ENCODE results near the gene CASTOR2.

CASTOR2 gene

GRCh38 chr7:75055155-75055554 is 90.7 kb downstream of the CASTOR2 start:
- Histone ChIP-seq H4K20me1 (ENCODE audit: insufficient read depth, low read length, poor library complexity, severe bottlenecking) (no peaks in the 10 kb centered on the region), H3K79me2 (ENCODE audit: insufficient read depth, low read length) (no peaks in the 10 kb centered on the region), H3K4me3 (ENCODE audit: low read length, poor library complexity, severe bottlenecking) (no peak overlapping the region), H3K9ac (ENCODE audit: low read depth, low read length, poor library complexity, severe bottlenecking) (no peak overlapping the region), H3K4me1 (ENCODE audit: insufficient read depth, low read length, poor library complexity, severe bottlenecking) (no peaks in the 10 kb centered on the region), H3K9me2 (replicated peaks; ENCODE audit: low read depth, low read length) (no peaks in the 10 kb centered on the region), H3F3A (ENCODE audit: low read depth) (no peaks in the 10 kb centered on the region), H3K4me2 (ENCODE audit: low read depth, low read length, poor library complexity, severe bottlenecking) (no peak overlapping the region), H3K36me3 (ENCODE audit: insufficient read depth, low read length) (peaks cover 77% of the 10 kb centered on the region), H2AFZ (ENCODE audit: low read length) (no peak overlapping the region), H3K27me3 (ENCODE audit: insufficient read depth, low read length, poor library complexity, severe bottlenecking) (no peaks in the 10 kb centered on the region), H3K9me3 (ENCODE audit: insufficient read depth, low read depth, low read length) (no peaks in the 10 kb centered on the region)
- TF ChIP-seq EZH2phosphoT487 (IDR thresholded peaks at IDR 0.05; ENCODE audit: borderline replicate concordance), result no peak
- TF ChIP-seq CTCF (conservative IDR thresholded peaks at IDR 0.05; ENCODE audit: low read length), result no peak

GRCh38 chr7:75055830-75056772 is 91.6 kb downstream of the CASTOR2 start:
- Histone ChIP-seq H2AFZ (ENCODE audit: low read length) (no peak overlapping the region), H3K27me3 (ENCODE audit: insufficient read depth, low read length, poor library complexity, severe bottlenecking) (no peaks in the 10 kb centered on the region), H3K4me2 (ENCODE audit: low read depth, low read length, poor library complexity, severe bottlenecking) (no peak overlapping the region), H3K9ac (ENCODE audit: low read depth, low read length, poor library complexity, severe bottlenecking) (no peak overlapping the region), H4K20me1 (ENCODE audit: insufficient read depth, low read length, poor library complexity, severe bottlenecking) (no peaks in the 10 kb centered on the region), H3K79me2 (ENCODE audit: insufficient read depth, low read length) (no peaks in the 10 kb centered on the region), H3F3A (ENCODE audit: low read depth) (no peaks in the 10 kb centered on the region), H3K9me2 (replicated peaks; ENCODE audit: low read depth, low read length) (no peaks in the 10 kb centered on the region), H3K4me3 (ENCODE audit: low read length, poor library complexity, severe bottlenecking) (no peak overlapping the region), H3K36me3 (ENCODE audit: insufficient read depth, low read length) (peaks cover 78% of the 10 kb centered on the region), H3K4me1 (ENCODE audit: insufficient read depth, low read length, poor library complexity, severe bottlenecking) (no peaks in the 10 kb centered on the region), H3K9me3 (ENCODE audit: insufficient read depth, low read depth, low read length) (no peaks in the 10 kb centered on the region)
- TF ChIP-seq CTCF (conservative IDR thresholded peaks at IDR 0.05; ENCODE audit: low read length) (no peak), EZH2phosphoT487 (IDR thresholded peaks at IDR 0.05; ENCODE audit: borderline replicate concordance) (no peak)

GRCh38 chr7:75058406-75058805 is 93.9 kb downstream of the CASTOR2 start:
- no peaks in the 10 kb centered on the region for H3K9me3 ChIP-seq (ENCODE audit: insufficient read depth, low read depth, low read length)
- H3K27me3 ChIP-seq (ENCODE audit: insufficient read depth, low read length, poor library complexity, severe bottlenecking), result no peaks in the 10 kb centered on the region
- no peak overlapping the region for H3K4me2 ChIP-seq (ENCODE audit: low read depth, low read length, poor library complexity, severe bottlenecking)
- H4K20me1 ChIP-seq (ENCODE audit: insufficient read depth, low read length, poor library complexity, severe bottlenecking), result no peaks in the 10 kb centered on the region
- H3K9ac ChIP-seq (ENCODE audit: low read depth, low read length, poor library complexity, severe bottlenecking), result no peak overlapping the region
- peaks cover 78% of the 10 kb centered on the region for H3K36me3 ChIP-seq (ENCODE audit: insufficient read depth, low read length)
- no peaks in the 10 kb centered on the region for H3K9me2 ChIP-seq (replicated peaks; ENCODE audit: low read depth, low read length)
- H3K4me3 ChIP-seq (ENCODE audit: low read length, poor library complexity, severe bottlenecking), result no peak overlapping the region
- no peaks in the 10 kb centered on the region for H3K79me2 ChIP-seq (ENCODE audit: insufficient read depth, low read length)
- no peaks in the 10 kb centered on the region for H3F3A ChIP-seq (ENCODE audit: low read depth)
- H3K4me1 ChIP-seq (ENCODE audit: insufficient read depth, low read length, poor library complexity, severe bottlenecking), result no peaks in the 10 kb centered on the region
- no peak overlapping the region for H2AFZ ChIP-seq (ENCODE audit: low read length)
- TF ChIP-seq EZH2phosphoT487 (IDR thresholded peaks at IDR 0.05; ENCODE audit: borderline replicate concordance), result no peak
- TF ChIP-seq CTCF (conservative IDR thresholded peaks at IDR 0.05; ENCODE audit: low read length), result no peak

All from Loucy (cell line).